Suprapubic skin (tissue), 3 donors: Measurements from ENCODE around the gene PRICKLE2.

Source experiments
- EP300 ChIP-seq: sonication (generic); formaldehyde crosslinking; IDR thresholded peaks from one replicate; pipeline ENCODE4 v1.6.1; 2017; ENCODE audit warnings: antibody characterized with exemption
- POLR2A ChIP-seq, 2 donors: fragments of 450-650 bp; IDR thresholded peaks; one replicate each; pipeline ENCODE4 v1.6.1; 2017; ENCODE audit warnings: antibody characterized with exemption in 2 of 2, mild to moderate bottlenecking in 2 of 2, moderate library complexity in 2 of 2
- TF ChIP-seq, protein P1 (sequence below), 2 donors: fragments of 200-600 bp in 1 of 2; fragments of 450-650 bp in 1 of 2; sonication (generic) in 1 of 2; IDR thresholded peaks; one replicate each; pipeline ENCODE4 v1.5.1; 2016 to 2019; ENCODE audit warnings: antibody characterized with exemption in 2 of 2, mild to moderate bottlenecking in 1 of 2, moderate library complexity in 1 of 2

DNA sequence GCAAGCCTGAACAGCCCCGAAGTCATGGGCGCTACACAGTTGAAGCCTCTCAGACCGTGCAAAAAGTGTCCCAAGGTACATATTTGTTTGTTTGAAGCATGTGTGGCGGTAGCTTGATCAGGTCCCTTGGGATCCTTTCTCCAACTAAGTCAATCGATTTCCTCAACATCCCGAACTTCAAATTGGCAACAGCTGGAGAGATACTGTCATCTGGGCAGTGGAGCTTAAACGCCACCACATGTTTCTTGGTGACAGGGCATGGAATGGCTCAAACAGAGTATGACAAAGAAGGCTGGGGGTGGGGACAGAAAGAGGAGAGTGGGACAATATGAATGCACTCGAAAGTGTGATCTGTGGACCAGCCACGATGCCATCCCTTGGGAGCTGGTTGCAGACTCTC lies 117.0 kb downstream of the PRICKLE2 start:
- TF ChIP-seq, protein P1, sequence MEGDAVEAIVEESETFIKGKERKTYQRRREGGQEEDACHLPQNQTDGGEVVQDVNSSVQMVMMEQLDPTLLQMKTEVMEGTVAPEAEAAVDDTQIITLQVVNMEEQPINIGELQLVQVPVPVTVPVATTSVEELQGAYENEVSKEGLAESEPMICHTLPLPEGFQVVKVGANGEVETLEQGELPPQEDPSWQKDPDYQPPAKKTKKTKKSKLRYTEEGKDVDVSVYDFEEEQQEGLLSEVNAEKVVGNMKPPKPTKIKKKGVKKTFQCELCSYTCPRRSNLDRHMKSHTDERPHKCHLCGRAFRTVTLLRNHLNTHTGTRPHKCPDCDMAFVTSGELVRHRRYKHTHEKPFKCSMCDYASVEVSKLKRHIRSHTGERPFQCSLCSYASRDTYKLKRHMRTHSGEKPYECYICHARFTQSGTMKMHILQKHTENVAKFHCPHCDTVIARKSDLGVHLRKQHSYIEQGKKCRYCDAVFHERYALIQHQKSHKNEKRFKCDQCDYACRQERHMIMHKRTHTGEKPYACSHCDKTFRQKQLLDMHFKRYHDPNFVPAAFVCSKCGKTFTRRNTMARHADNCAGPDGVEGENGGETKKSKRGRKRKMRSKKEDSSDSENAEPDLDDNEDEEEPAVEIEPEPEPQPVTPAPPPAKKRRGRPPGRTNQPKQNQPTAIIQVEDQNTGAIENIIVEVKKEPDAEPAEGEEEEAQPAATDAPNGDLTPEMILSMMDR (IDR thresholded peaks at IDR 0.05), result no peak
- TF ChIP-seq POLR2A (IDR thresholded peaks at IDR 0.05) (no peak), EP300 (no peak)
